IPS-18a (cell line): ENCODE results near the gene SDC4.

Experiments
- H3K27ac ChIP-seq: one replicate; pipeline ENCODE4 v1.5.1; 2013; ENCODE audit warnings: low read length
- H3K27me3 ChIP-seq: one replicate; pipeline ENCODE4 v1.6.1; 2013; ENCODE audit warnings: mild to moderate bottlenecking, low read length; ENCODE audit not compliant: control insufficient read depth, insufficient read depth
- H3K36me3 ChIP-seq: one replicate; pipeline ENCODE4 v1.6.1; 2013; ENCODE audit warnings: low read depth, low read length; ENCODE audit not compliant: control insufficient read depth
- H3K4me1 ChIP-seq: one replicate; pipeline ENCODE4 v1.6.1; 2013; ENCODE audit warnings: low read depth, low read length; ENCODE audit not compliant: control insufficient read depth
- H3K4me3 ChIP-seq: one replicate; pipeline ENCODE4 v1.5.1; 2013; ENCODE audit warnings: low read length
- H3K9ac ChIP-seq: one replicate; pipeline ENCODE4 v1.6.1; 2013; ENCODE audit warnings: mild to moderate bottlenecking, low read length, moderate library complexity
- H3K9me3 ChIP-seq: one replicate; pipeline ENCODE4 v1.6.1; 2013; ENCODE audit warnings: low read depth, low read length; ENCODE audit not compliant: control insufficient read depth

SDC4 gene

DNA sequence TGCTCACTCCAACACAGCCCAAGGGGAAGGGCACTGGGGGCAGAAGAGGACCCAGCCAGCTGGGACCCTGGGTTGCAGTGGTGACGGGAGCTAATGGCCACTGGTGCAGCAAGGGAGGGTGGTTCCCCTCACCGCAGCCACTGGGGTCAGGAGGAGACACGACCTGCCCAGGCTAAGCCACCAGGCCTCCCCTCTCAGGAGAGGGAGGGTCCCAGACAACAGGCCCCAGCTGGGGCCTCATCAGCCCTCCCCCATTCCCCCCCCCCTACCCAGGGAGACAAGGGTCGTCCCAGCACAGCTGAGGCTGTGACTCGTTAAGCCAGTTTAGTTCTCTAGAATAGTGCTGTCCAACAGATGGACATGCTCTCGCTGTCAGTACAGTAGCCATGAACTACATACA lies 22.9 kb downstream of the SDC4 start:
- no peak overlapping the region for H3K4me3 ChIP-seq
- H3K9ac ChIP-seq, result no peak overlapping the region
- H3K27ac ChIP-seq, result no peak overlapping the region
- no peaks in the 10 kb centered on the region for H3K4me1 ChIP-seq
- no peaks in the 10 kb centered on the region for H3K27me3 ChIP-seq
- H3K9me3 ChIP-seq, result no peaks in the 10 kb centered on the region
- H3K36me3 ChIP-seq, result peaks cover 33% of the 10 kb centered on the region

DNA sequence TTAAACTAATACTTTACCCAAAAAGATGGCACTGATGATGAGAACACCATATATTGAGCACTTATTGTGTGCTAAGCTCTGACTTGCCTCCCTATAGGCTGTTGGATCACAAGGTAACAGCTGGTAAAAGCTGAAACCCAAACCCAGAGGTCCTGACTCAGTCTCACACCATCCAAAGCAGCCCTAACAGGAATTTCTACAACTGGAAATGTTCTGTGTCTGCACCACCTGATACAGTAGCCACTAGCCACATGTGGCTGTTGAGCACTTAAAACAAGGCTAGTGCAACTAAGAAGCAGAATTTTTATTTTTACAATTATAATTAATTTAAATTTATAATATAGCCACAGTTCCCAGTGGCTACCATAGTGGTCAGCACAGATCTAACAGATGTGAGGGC lies 24.5 kb downstream of the SDC4 start:
- H3K4me3 ChIP-seq, result no peak overlapping the region
- no peak overlapping the region for H3K27ac ChIP-seq
- H3K4me1 ChIP-seq, result no peaks in the 10 kb centered on the region
- no peak overlapping the region for H3K9ac ChIP-seq
- no peaks in the 10 kb centered on the region for H3K9me3 ChIP-seq
- H3K36me3 ChIP-seq, result peaks cover 17% of the 10 kb centered on the region
- no peaks in the 10 kb centered on the region for H3K27me3 ChIP-seq

- Histone ChIP-seq H3K27ac (no peak overlapping the region), H3K36me3 (peaks cover 10% of the 10 kb centered on the region), H3K4me3 (no peak overlapping the region), H3K9me3 (no peaks in the 10 kb centered on the region), H3K27me3 (no peaks in the 10 kb centered on the region), H3K9ac (no peak overlapping the region), H3K4me1 (no peaks in the 10 kb centered on the region)
Measured at GRCh38 chr20:45322952-45323383, 25.3 kb downstream of the SDC4 start.

DNA sequence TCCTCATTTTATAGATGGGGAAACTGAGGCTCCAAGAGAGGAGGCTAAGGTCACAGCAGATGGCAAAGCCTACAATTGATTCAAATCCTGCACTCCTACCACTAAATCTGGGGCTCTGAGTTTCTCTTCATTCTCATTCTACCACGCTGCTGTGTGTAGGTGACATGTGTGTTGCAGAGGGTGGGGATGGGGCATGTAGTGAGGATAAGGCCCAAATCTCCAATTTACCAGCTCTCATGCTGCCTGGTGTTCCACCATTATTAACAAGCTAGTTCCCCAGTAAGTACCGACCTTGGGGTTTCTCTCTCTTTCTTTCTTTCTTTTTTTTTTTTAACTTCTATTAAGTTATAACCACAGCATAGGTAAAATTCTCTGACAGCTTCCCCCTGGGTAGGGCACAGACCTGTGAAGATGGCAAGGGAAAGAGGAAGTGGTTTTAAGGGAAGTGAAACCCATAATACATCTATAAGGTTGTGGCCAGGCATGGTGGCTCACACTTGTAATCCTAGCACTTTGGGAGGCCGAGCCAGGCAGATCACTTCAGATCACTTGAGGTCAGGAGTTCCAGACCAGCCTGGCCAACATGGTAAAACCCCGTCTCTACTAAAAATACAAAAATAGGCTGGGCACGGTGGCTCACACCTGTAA lies 27.2 kb downstream of the SDC4 start:
- Histone ChIP-seq H3K9ac (no peak overlapping the region), H3K36me3 (no peaks in the 10 kb centered on the region), H3K9me3 (no peaks in the 10 kb centered on the region), H3K4me1 (no peaks in the 10 kb centered on the region), H3K27ac (no peak overlapping the region), H3K27me3 (no peaks in the 10 kb centered on the region), H3K4me3 (no peak overlapping the region)

DNA sequence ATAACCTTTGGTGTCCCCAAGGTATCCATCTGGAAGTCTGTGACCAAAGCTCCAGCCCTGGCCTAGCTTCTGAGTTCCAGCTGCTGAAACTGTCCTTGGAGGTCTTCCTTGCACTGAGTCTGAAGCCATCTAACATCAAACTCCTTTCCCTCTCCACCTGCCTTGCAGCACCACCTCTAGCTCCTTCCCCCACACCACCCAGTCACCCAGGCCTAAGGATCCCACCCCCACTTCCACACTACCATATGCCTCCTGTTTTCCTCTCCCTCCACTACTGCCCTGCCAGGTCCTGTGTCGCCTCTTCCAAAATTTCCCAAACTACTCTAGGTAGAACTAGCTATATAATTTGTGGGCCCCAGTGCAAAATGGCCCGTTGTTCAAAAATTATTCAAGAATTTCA lies 29.3 kb downstream of the SDC4 start:
- H3K27ac ChIP-seq, result no peak overlapping the region
- H3K27me3 ChIP-seq, result no peaks in the 10 kb centered on the region
- no peaks in the 10 kb centered on the region for H3K9me3 ChIP-seq
- no peaks in the 10 kb centered on the region for H3K4me1 ChIP-seq
- no peak overlapping the region for H3K4me3 ChIP-seq
- H3K9ac ChIP-seq, result no peak overlapping the region
- H3K36me3 ChIP-seq, result no peaks in the 10 kb centered on the region

DNA sequence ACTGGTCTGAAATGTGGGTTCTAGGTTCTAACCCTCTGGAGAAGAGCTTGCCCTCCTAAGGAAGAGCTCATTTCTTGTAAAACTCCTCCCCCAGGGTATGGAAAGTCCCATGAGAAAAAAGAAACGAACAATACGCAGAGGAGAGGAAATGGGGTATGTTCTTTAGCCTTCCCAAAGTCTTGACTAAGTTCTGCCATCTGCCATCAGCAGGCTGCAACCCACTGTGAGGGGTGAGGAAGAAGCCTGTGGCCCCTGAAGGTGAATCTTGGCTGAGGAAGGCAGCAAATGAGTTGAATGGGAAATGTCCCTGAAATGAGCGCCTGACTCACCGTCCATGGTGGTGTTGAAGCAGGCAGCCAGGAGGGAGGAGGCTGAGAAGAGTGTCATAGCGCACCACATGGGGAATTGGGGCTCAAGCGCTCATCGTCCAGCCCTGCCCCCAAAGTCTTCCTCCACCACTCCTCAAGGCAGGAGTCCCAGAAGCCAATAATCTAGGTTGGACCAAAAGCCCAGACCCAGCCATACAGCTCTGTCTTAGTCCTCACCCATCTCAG lies 29.8 kb downstream of the SDC4 start:
- no peaks in the 10 kb centered on the region for H3K36me3 ChIP-seq
- H3K9me3 ChIP-seq, result no peaks in the 10 kb centered on the region
- no peak overlapping the region for H3K4me3 ChIP-seq
- no peaks in the 10 kb centered on the region for H3K27me3 ChIP-seq
- H3K9ac ChIP-seq, result no peak overlapping the region
- no peak overlapping the region for H3K27ac ChIP-seq
- H3K4me1 ChIP-seq, result no peaks in the 10 kb centered on the region

DNA sequence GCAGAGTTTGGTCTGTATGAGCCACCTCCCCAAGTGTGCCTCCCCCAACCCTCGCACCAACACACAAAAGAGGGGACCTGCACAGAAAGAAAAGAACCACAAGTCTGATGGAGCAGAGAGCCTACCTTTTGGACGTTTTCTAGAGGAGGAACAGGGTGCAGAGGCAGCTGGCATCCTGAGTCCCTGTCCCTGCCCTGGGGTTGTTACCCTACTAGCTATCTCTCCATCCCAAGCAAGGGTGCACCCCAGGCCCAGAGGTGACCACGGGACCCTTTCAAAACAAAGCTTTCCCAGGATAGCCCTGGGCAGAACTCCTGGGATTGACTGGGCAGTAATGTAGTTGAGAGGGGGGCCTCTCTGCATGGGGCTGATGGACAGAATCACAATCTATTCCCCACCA lies 30.4 kb downstream of the SDC4 start:
- Histone ChIP-seq H3K9ac (no peak overlapping the region), H3K27ac (no peak overlapping the region), H3K27me3 (no peaks in the 10 kb centered on the region), H3K9me3 (no peaks in the 10 kb centered on the region), H3K4me3 (no peak overlapping the region), H3K4me1 (no peaks in the 10 kb centered on the region), H3K36me3 (no peaks in the 10 kb centered on the region)

DNA sequence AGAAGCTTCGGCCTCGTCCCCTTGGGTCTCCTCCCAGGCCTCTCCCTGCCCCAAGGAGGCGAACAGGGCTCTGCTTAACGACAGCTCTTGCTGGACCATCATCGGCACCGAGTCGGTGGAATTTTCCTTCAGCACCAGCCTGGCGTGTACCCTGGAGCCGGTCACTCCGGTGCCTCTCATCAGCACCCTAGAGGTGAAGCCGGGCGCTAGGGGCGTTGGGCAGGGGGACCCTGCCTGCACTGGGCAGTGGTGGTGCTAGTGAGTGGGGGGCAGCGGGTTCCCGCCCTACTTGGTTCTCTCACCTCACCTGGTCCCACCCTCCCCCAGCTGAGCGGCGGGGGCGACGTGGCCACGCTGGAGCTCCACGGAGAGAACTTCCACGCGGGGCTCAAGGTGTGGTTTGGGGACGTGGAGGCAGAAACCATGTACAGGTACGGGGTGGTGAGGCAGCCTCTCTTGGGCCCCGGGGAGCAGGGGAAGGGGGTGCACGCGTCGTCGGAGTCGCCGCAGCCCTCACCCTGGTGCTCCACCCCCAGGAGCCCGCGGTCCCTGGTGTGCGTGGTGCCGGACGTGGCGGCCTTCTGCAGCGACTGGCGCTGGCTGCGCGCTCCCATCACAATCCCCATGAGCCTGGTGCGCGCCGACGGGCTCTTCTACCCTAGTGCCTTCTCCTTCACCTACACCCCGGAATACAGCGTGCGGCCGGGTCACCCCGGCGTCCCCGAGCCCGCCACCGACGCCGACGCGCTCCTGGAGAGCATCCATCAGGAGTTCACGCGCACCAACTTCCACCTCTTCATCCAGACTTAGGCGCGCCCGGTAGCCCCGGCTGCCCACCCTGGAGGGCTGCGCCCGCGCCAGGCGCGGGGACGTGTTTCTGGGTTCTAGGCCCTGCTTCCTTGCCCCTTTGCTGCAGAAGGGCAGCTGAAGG lies 31.8 kb downstream of the SDC4 start:
- no peak overlapping the region for H3K27ac ChIP-seq

DNA sequence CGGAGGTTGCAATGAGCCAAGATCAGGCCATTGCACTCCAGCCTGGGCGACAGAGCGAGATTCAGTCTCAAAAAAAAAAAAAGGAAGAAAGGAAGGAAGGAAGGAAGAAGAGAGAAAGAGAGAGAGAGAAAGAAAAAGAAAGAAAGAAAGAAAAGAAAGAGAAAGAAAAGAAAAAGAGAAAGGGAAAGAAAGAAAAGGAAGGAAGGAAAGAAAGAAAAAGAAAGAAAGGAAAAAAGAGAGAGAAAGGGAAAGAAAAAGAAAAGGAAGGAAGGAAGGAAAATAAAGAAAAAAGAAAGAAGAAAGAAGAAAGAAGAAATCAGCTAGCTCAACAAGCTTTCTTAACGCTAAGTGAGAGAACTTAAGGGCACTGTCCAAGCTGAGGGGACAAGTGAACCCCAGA lies 32.6 kb downstream of the SDC4 start:
- Histone ChIP-seq H3K9ac (no peak overlapping the region), H3K9me3 (no peaks in the 10 kb centered on the region), H3K36me3 (no peaks in the 10 kb centered on the region), H3K27me3 (peaks cover 16% of the 10 kb centered on the region), H3K4me3 (no peak overlapping the region), H3K4me1 (no peaks in the 10 kb centered on the region), H3K27ac (no peak overlapping the region)

More for the DNA sequence above, 31.8 kb downstream of the SDC4 start:
- no peaks in the 10 kb centered on the region for H3K9me3 ChIP-seq
- H3K4me3 ChIP-seq, result no peak overlapping the region
- no peaks in the 10 kb centered on the region for H3K4me1 ChIP-seq
- H3K9ac ChIP-seq, result no peak overlapping the region
- no peaks in the 10 kb centered on the region for H3K36me3 ChIP-seq
- peaks cover 9% of the 10 kb centered on the region for H3K27me3 ChIP-seq

DNA sequence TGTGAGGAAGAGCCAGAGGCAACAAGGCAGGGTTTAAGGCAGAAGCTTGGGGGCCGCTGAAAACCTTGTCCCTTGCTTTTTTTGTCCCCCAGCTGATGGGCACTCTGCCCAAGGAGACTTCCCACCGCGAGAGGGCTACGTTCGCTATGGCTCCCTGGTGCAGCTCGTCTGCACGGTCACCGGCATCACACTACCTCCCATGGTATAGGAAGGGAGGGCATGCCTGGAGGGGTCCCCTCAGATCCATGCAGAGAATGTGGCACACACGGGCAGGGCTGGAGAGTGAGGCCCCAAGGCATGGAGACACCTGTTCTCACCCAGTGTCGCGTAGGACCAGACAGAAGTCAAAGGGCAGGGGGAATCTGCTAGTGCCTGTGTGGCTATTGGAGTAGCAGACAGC lies 34.3 kb downstream of the SDC4 start:
- Histone ChIP-seq H3K9ac (no peak overlapping the region), H3K4me1 (no peaks in the 10 kb centered on the region), H3K4me3 (no peak overlapping the region), H3K27ac (no peak overlapping the region), H3K36me3 (no peaks in the 10 kb centered on the region), H3K27me3 (peaks cover 17% of the 10 kb centered on the region), H3K9me3 (no peaks in the 10 kb centered on the region)

GRCh38 chr20:45313065-45313695 lies 35.0 kb downstream of the SDC4 start:
- peaks cover 17% of the 10 kb centered on the region for H3K27me3 ChIP-seq
- H3K9me3 ChIP-seq, result no peaks in the 10 kb centered on the region
- H3K36me3 ChIP-seq, result no peaks in the 10 kb centered on the region
- H3K9ac ChIP-seq, result no peak overlapping the region
- H3K4me3 ChIP-seq, result no peak overlapping the region
- no peak overlapping the region for H3K27ac ChIP-seq
- H3K4me1 ChIP-seq, result no peaks in the 10 kb centered on the region
